Activated T-helper 1 cell treated with Interleukin-2 at 50 U/mL for 16 hours (primary cell): ENCODE data around the gene GOPC.

Source experiments
- DNase-seq: peaks from one replicate; pipeline ENCODE4 v3.0.0-alpha.2; 2020; ENCODE audit warnings: low read depth

GOPC gene

GRCh38 chr6:117595099-117595923, 7.0 kb downstream of the GOPC start:
- no peak for DNase-seq

GRCh38 chr6:117592983-117593759, 9.1 kb downstream of the GOPC start:
- DNase-seq, result no peak

GRCh38 chr6:117591405-117591804, 10.9 kb downstream of the GOPC start:
- no peak for DNase-seq

GRCh38 chr6:117590447-117590846, 11.9 kb downstream of the GOPC start:
- DNase-seq, result no peak

- DNase-seq, result no peak
Observed at GRCh38 chr6:117585647-117586046, 16.7 kb downstream of the GOPC start.

- no peak for DNase-seq
Observed at GRCh38 chr6:117574198-117574597, 28.1 kb downstream of the GOPC start.

- DNase-seq, result no peak
Observed at GRCh38 chr6:117573006-117573680, 29.2 kb downstream of the GOPC start.

- no peak for DNase-seq
Observed at GRCh38 chr6:117568831-117569410, 33.4 kb downstream of the GOPC start.

- DNase-seq, result no peak
Observed at GRCh38 chr6:117568247-117568646, 34.1 kb downstream of the GOPC start.

- DNase-seq, result no peak
Observed at GRCh38 chr6:117564681-117565080, 37.6 kb downstream of the GOPC start.

- no peak for DNase-seq
Observed at GRCh38 chr6:117561128-117561527, 41.2 kb downstream of the GOPC start.

GRCh38 chr6:117559299-117559698, 43.0 kb downstream of the GOPC start:
- no peak for DNase-seq

GRCh38 chr6:117558818-117559217, 43.5 kb downstream of the GOPC start:
- no peak for DNase-seq

- no peak for DNase-seq
Observed at GRCh38 chr6:117557951-117558350, 44.4 kb downstream of the GOPC start.

GRCh38 chr6:117555882-117556498, 46.3 kb downstream of the GOPC start:
- peak; percentile 30 for DNase-seq

- DNase-seq, result no peak
Observed at GRCh38 chr6:117555262-117555849, 47.0 kb downstream of the GOPC start.

- no peak for DNase-seq
Observed at GRCh38 chr6:117553142-117553541, 49.2 kb downstream of the GOPC start.

- DNase-seq, result no peak
Observed at GRCh38 chr6:117552618-117553017, 49.7 kb downstream of the GOPC start.

GRCh38 chr6:117550618-117551242, 51.6 kb downstream of the GOPC start:
- no peak for DNase-seq

GRCh38 chr6:117550078-117550600, 52.2 kb downstream of the GOPC start:
- DNase-seq, result no peak

GRCh38 chr6:117549611-117550010, 52.7 kb downstream of the GOPC start:
- DNase-seq, result no peak
